IPS-18c (cell line): ENCODE data around the gene SAMD8.

Experiments used
- H3K4me3 ChIP-seq: 2 replicates; pipeline ENCODE4 v1.7.0; 2013; ENCODE audit warnings: low read depth, mild to moderate bottlenecking, low read length, moderate library complexity; ENCODE audit not compliant: insufficient read depth
- H3K9me3 ChIP-seq: one replicate; pipeline ENCODE4 v1.6.1; 2013; ENCODE audit warnings: mild to moderate bottlenecking, low read length, moderate library complexity; ENCODE audit not compliant: control insufficient read depth, insufficient read depth

SAMD8 gene

GRCh38 chr10:75111365-75111906 lies at the start of gene SAMD8:
SAMD8 (plus strand) TSS chr10:75111656; CDS start chr10:75150529, 38,873 bp downstream.
- peak within 1 kb of the TSS; percentile 89 for H3K4me3 ChIP-seq

GRCh38 chr10:75061709-75062505 lies 49.5 kb upstream of the SAMD8 start:
- H3K4me3 ChIP-seq, result no peak overlapping the region

More at GRCh38 chr10:75111365-75111906, at the start of gene SAMD8:
- H3K9me3 ChIP-seq, result no peaks in the 10 kb centered on the region

GRCh38 chr10:75062506-75063299 lies 48.8 kb upstream of the SAMD8 start:
- no peak overlapping the region for H3K4me3 ChIP-seq
- peaks cover 5% of the 10 kb centered on the region for H3K9me3 ChIP-seq

More at GRCh38 chr10:75061709-75062505, 49.5 kb upstream of the SAMD8 start:
- H3K9me3 ChIP-seq, result peaks cover 5% of the 10 kb centered on the region

- peaks cover 3% of the 10 kb centered on the region for H3K9me3 ChIP-seq
- H3K4me3 ChIP-seq, result no peak overlapping the region
Observed at GRCh38 chr10:75063461-75064230, 47.8 kb upstream of the SAMD8 start.

- Histone ChIP-seq H3K9me3 (peaks cover 3% of the 10 kb centered on the region), H3K4me3 (no peak overlapping the region)
Observed at GRCh38 chr10:75065076-75065475, 46.4 kb upstream of the SAMD8 start.

- Histone ChIP-seq H3K9me3 (peaks cover 3% of the 10 kb centered on the region), H3K4me3 (no peak overlapping the region)
Observed at GRCh38 chr10:75066271-75066670, 45.2 kb upstream of the SAMD8 start.

- H3K4me3 ChIP-seq, result no peak overlapping the region
- H3K9me3 ChIP-seq, result peaks cover 3% of the 10 kb centered on the region
Observed at GRCh38 chr10:75067272-75067671, 44.2 kb upstream of the SAMD8 start.

- Histone ChIP-seq H3K9me3 (peaks cover 3% of the 10 kb centered on the region), H3K4me3 (no peak overlapping the region)
Observed at GRCh38 chr10:75068523-75068922, 42.9 kb upstream of the SAMD8 start.

GRCh38 chr10:75070476-75070875 lies 41.0 kb upstream of the SAMD8 start:
- Histone ChIP-seq H3K4me3 (no peak overlapping the region), H3K9me3 (peaks cover 3% of the 10 kb centered on the region)

GRCh38 chr10:75070961-75071428 lies 40.5 kb upstream of the SAMD8 start:
- no peak overlapping the region for H3K4me3 ChIP-seq
- peaks cover 3% of the 10 kb centered on the region for H3K9me3 ChIP-seq

- H3K4me3 ChIP-seq, result no peak overlapping the region
- no peaks in the 10 kb centered on the region for H3K9me3 ChIP-seq
Observed at GRCh38 chr10:75071756-75072155, 39.7 kb upstream of the SAMD8 start.

- no peaks in the 10 kb centered on the region for H3K9me3 ChIP-seq
- no peak overlapping the region for H3K4me3 ChIP-seq
Observed at GRCh38 chr10:75072727-75073126, 38.7 kb upstream of the SAMD8 start.

GRCh38 chr10:75073442-75073841 lies 38.0 kb upstream of the SAMD8 start:
- no peaks in the 10 kb centered on the region for H3K9me3 ChIP-seq
- H3K4me3 ChIP-seq, result no peak overlapping the region

- no peak overlapping the region for H3K4me3 ChIP-seq
- no peaks in the 10 kb centered on the region for H3K9me3 ChIP-seq
Observed at GRCh38 chr10:75074711-75075445, 36.6 kb upstream of the SAMD8 start.

GRCh38 chr10:75076348-75076747 lies 35.1 kb upstream of the SAMD8 start:
- H3K4me3 ChIP-seq, result no peak overlapping the region
- no peaks in the 10 kb centered on the region for H3K9me3 ChIP-seq

GRCh38 chr10:75079436-75080083 lies 31.9 kb upstream of the SAMD8 start:
- no peak overlapping the region for H3K4me3 ChIP-seq
- no peaks in the 10 kb centered on the region for H3K9me3 ChIP-seq
